NCI-H524 treated with DMSO at 0.1 percent for 48 hours (cell line): ENCODE results near the gene CCNF.
"Not testable (repeated sequence)": the region's sequence is repeated elsewhere in the genome, so short reads cannot be mapped to it uniquely, and the experiment has no call there.

Experiments
- DNase-seq: peaks from one replicate; lab custom pipeline; 2025; lab: John Stamatoyannopoulos, UW

Gene CCNF, protein sequence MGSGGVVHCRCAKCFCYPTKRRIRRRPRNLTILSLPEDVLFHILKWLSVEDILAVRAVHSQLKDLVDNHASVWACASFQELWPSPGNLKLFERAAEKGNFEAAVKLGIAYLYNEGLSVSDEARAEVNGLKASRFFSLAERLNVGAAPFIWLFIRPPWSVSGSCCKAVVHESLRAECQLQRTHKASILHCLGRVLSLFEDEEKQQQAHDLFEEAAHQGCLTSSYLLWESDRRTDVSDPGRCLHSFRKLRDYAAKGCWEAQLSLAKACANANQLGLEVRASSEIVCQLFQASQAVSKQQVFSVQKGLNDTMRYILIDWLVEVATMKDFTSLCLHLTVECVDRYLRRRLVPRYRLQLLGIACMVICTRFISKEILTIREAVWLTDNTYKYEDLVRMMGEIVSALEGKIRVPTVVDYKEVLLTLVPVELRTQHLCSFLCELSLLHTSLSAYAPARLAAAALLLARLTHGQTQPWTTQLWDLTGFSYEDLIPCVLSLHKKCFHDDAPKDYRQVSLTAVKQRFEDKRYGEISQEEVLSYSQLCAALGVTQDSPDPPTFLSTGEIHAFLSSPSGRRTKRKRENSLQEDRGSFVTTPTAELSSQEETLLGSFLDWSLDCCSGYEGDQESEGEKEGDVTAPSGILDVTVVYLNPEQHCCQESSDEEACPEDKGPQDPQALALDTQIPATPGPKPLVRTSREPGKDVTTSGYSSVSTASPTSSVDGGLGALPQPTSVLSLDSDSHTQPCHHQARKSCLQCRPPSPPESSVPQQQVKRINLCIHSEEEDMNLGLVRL

DNA sequence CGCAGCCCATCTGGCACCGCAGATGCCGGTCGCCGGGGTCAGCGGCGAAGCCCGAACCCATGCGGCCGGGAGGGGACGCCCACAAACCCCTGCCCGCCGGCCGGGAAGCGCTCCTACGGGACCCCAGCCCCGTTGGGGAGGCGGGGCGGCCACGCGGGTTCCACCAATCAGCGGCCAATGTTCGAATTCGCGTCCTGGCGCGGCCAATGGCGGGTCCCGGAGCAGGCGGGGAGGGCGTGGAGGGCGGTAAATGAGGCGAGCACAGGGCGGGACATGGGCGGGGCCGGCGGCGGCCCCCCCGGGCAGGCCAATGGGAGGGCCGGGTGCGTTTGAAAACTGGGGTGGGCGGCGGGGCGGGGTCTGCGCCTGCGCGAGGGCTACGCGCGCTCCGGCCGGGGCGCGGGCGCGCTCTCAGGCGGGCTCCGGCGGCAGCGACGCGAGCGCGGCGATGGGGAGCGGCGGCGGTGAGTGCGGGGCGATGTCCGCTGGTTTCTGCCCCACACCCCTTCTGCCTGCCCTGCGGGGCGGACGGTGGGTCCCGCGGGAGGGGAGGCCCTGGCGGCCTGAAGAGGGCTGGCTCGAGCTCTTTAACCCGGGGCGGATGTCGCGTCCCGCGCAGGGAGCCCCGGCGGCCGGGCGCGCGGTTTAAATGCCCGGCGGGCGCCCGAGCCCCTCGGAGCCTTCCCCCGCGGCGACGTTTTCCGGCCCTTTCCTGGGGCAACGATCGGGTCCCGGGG is at the start of gene CCNF:
Gene CCNF (plus strand): TSS at position 414 of the 737 bp plus-strand sequence. CDS start 35 bp downstream, at position 449.
- peak; percentile 83 for DNase-seq

DNA sequence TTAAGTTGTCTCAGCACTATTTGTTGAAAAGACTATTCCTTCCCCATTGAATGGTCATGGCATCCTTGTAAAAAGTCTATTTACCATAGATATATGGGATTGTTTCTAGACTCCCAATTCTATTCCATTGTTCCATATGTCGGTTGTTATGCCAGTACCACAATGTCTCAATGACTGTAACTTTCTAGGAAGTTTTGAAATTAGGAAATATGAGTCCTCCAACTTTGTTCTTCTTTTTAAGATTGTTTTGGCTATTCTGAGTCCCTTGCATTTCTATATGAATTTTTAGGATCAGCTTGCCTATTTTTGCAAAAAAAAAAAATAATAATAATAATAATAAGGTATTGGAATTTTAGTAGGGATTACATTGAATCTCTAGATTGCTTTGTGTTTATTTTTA is 45.7 kb upstream of the CCNF start:
- DNase-seq, result no peak

DNA sequence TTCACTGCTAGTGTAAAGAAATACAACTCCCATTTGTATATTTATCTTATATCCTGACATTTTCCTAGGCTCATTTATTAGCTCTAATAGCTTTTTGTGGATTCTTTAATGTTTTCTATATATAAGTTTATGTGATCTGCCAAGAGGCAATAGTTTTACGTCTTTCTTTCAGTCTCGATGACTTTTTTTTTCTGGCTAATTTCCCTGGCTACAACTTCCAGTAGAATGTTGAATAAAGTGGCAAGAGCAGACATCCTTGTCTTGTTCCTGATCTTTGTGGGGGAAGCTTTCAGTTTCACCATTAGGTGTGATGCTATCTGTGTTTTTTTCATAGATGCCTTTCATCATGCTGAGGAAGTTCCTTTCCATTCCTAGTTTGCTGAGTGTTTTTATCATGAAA is 44.8 kb upstream of the CCNF start:
- DNase-seq, result no peak

DNA sequence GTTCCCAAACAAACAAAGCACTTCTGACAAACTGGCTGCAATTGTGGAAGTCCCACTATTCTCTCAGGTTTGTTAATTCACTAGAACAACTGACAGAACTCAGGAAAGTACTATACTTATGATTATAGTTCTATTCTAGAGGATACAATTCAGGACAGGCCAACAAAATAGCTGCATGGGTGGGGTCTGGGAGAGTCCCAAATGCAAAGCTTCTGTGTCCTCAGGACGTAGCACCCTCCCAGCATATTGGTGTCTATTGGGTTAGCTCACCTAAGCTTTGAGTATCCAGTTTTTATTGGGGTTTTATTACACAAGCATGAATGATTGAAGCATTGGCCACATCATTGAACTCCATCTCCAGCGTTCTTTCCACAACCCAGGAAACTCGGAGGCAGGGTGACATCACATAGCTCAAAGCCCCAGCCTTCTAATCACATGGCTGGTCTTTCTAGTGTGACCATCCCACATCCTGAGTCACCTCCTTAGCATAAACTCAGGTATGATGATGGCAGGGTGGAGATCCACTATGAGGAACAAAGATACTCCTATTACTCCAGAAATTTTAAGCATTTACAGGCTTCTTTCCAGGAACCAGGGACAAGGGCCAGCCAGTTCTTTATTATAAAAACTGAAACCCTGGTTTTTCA is 43.9 kb upstream of the CCNF start:
- DNase-seq, result no peak

DNA sequence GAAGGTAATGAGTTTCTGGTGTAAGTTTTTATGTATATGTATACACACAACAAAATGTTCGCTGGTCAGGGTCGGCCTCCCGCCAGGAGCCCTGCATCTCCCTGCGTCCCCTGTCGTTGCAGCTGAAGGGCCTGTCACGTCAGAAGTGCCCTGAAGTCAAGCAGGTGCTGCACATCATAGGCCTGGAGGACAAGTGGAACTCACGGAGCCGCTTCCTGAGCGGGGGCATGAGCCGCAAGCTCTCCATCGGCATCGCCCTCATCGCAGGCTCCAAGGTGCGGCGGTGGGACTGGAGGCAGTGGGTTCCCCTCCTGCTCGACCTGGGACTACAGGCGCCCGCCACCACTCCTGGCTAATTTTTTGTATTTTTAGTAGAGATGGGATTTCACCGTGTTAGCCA is 43.3 kb upstream of the CCNF start:
- DNase-seq, result not testable (repeated sequence)

DNA sequence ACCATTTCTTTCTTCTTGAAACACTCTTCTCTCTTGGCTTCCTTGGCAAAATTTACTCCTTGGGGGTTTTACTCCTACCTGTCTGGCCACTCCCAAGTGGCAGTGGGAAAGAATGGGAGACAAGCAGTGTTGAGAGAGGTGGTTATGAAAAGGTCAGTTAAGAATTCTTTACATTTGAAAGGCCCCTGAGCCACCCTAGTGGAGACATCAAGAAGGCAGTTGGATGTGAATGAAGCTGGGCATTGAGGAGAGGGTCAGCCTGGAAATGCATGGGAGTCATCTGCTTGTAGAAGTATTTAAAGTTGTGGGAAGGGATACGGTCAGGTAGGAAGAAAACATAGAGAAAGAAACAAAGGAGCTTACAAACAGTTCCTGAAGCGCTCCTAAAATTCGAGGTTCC is 42.3 kb upstream of the CCNF start:
- DNase-seq, result no peak

DNA sequence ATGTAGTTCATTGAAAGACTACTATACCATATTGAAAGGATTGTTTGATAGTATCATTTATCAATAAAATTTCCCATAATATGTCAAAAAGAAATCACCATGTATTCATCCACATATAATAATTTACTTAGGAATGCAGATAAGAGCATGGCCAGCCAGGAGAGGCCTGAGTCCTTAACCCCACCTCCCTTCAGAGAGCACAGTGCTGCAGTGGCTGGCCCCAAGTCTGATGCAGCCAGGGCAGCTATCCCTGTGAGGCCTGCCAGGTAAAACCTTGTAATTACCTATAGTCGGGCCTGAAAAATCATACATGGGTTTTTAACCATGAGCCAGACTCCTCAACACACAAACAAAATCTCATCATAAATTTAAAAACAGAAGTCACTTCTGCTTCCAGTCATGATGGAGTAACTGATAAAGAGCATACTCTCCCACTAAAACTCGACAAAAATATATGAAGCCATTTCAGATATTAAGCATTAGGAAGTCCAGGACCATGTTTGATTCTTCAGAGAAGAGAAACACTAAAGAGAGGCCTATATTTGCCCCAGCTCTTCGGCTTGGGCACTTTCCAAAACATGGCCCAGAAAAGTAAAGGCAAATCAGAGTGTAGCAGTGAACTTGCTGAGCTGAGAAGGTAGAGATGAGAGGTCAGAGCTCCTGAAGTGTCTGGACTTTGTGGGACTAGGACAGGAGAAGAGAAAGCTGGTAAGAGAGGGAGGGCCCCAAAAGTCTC is 40.9 kb upstream of the CCNF start:
- no peak for DNase-seq

DNA sequence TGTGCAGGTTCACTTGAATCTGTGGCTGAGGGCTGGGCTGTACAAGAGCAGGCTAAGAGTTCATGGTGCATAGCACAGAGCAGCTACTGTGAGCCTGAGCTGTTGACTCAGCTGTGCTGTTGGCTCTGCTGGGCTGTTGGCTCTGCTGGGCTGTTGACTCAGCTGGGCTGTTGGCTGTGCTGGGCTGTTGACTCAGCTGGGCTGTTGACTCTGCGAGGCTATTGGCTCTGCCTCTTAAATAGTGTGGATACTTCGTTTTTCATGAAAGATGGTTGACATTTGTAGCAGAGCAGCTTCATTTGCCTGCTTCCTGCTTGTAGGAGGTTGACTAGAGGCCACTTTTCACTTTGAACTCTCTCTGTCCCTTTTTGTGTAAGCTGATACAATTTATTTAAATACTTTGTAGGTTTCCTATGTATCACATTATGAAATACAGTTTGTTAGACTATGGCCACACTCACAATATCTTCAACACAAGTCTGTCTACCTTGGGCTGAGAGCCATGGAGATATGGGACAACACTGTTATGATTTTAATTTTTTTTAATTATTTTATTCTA is 40.3 kb upstream of the CCNF start:
- no peak for DNase-seq

DNA sequence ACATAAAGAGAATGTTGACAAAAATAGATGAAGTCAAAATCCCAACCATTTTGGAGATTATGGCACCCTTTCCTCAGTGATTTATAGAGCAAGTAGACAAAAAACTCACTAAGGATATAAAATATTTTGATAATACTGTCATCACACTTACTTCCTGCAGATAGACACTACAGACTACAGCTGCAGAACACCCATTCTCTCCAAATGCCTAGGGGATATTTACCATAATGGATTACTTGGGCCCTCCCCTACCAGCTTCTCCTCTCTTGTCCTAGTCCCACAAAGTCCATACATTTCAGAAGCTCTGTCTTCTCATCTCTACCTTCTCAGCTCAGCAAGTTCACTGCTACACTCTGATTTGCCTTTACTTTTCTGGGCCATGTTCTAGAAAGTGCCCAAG is 37.2 kb upstream of the CCNF start:
- DNase-seq, result no peak

DNA sequence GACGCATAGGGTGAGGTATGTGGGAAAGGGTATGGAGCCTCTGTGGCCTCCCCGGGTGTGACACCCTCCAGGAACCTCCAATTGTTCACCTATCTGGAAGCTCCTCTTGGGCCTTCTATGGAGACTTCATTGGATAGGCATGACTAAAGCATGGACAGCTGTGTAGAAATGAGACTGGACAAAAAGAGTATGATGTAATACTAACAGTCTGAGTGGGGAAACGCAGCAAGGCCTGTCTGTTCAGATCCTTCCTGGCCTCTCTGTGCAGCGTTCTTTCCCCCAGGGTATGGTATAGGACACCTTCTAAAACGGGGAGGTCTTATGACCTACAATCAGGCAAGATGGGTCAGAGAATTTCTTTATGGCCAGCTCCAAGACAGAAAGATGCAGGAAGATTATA is 30.7 kb upstream of the CCNF start:
- no peak for DNase-seq

DNA sequence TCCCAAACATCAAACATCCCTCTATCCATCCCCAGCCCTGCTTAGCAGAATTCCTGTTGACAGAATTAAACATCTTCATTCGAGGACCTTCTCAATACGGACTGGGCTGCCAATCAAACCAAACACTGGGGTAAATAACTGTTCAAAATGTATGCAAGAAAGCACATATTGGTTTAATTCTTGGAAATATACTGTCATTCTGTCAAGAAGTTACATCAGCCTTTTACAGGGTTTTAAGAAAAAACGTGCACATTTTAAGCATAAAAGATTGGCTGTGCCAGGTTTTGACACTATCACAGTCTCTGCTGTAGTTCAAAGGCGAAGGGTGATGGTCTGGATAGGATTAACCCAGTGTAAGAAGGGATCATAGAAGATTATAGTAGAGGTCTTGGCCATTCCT is 25.1 kb upstream of the CCNF start:
- DNase-seq, result no peak

DNA sequence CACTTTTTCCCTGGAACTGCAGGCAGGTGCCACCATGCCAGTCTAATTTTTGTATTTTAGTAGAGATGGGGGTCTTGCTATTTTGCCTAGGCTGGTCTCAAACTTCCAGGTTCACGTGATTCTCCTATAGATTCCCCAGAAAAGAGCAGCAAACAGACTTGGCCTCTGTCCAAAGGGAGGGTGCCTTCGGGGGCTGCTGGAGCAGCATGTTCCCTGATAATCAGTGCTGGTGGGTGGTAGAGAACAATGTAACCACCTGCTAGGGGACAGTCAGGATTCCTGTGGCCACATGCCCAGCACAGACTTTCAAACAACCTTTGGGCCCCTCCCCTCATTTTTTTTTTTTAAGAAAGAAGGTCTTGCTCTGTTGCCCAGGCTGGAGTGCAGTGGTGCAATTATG is 14.2 kb upstream of the CCNF start:
- no peak for DNase-seq

DNA sequence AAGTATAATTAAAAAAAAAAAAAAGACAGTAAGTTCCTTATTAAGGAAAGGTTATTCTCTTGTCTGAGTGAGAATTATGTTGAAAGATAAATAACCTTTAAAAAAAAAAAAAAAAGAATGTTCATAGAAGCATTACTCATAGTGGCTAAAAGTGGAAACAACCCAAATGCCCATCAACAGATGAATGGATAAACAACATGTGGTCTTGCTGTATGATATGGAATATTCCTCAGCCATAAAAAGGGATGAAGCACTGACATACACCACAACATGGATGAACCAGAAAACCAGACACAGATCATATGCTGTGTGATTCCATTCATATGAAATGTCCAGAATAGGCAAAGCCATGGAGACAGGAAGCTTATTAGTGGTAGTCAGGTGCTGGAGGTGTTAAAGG is 9.2 kb upstream of the CCNF start:
- DNase-seq, result no peak

DNA sequence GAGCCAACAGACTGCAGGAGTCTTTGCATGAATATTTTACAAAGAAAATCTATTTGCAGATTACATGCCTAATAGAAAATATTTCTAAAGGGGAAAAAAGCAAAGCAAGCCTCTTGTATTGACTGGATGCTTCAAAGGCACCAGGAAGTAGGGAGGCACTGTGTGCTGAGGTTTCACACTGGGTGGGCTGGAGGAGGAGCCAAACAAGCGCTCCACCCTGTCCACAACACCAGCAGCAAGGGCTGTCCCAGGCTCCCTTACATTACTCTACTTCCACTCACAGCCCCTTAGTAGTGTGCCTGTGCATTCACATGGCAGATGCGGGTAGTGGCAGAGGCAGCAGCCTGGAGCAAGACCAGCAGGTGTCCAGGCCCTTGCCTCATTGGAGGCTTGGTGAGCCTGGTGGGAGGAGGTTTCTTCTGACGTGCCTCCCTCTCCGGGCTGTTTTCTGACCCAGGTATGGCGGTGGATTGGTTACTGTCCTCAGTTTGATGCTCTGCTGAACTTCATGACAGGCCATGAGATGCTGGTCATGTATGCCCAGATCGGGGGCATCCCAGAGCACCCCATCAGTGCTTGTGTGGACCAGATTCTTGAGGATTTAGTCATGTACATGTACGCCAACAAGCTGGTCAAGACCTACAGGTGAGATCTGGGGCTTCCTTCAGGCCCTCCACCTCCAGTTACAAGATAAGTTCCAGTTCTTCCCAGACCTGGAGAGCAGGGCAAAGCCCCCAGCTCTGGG is 7.0 kb upstream of the CCNF start:
- no peak for DNase-seq

DNA sequence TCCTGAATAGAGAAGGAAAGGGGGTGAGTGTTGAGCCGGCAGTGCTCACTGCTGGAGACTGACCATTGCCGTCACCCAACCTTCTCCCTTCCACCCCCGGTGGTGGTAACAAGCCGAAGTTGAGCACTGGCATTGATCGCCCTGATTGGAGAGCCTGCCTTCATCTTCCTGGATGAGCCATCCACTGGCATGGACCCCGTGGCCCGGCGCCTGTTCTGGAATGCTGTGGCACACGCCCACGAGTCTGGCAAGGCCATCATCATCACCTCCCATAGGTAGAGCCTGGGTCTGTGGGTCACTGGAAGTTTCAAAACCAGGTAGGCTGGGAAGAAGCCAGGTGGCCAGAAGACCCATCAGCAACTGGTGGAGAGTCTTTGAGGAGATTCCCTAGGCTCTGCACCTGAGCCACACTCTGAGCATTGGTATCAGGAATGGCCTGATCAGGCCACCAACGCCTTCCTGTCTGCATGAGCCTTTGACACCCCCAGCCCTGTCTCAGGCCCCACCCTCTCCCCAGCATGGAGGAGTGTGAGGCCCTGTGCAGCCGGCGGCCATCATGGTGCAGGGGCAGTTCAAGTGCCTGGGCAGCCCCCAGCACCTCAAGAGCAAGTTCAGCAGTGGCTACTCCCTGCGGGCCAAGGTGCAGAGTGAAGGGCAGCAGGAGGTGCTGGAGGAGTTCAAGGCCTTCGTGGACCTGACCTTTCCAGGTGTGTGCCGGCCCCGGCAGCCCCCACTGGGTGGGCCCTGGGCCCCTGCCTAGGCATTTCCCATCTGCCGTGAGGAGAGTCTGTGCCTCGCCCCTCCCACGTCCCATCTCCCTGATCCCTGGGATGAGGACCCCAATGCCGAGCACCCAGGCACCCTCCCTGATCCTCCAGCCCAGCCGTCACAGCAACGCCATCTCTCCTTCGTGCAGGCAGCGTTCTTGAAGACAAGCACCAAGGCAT is 4.9 kb upstream of the CCNF start:
- DNase-seq, result no peak

DNA sequence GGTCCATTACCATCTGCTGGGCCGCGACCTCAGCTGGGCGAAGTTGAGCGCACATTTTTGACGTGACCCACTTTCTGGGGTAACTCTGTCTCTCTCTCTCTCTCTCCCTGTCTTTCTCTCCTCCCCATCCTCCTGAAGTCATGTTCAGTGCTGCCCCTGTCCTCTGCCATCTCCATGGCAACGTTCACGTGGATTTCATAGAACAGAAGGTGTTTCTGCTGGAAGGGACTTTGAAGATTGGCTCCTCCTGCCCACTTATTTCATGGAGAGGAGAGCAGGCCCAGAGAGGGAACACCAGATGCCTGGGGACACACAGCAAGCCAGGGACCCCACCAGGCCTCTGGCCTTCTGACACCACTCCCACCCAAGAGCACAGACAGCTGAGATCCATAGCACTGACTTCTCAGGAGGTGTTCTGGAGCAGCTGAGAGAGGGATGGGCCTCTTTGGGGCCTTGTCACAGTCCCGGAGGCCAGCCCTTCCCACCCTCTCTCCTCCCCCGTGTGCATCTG is 4.2 kb upstream of the CCNF start:
- no peak for DNase-seq

DNA sequence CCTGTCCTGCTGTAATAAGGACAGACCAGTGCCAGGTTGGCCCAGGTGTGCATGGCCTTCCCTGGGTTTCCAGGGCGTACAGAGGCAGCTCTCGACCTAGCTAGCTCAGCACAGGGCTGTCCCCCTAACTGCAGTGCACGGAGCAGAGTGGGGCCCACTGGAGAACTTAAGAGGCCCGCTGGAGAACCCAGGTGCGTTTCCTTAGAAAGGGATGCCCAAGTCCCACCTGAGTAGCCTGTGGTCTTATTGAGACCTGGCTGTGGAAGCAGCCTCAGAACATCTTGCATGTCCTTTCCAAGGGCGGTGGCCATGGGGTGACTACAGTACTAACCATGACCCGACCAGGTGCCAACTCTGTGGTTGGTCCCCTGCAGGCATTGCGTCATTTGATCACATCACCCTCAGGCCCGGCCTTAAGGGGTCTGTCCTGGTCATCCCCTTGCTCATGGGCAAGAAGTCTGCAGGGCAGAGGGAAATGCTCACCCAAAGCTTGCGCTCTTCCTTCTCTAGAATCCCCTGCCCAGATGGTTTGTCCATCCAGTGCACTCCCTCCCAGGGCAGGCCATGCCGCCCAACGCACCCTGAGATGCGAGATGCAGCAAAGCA is 3.3 kb upstream of the CCNF start:
- no peak for DNase-seq

DNA sequence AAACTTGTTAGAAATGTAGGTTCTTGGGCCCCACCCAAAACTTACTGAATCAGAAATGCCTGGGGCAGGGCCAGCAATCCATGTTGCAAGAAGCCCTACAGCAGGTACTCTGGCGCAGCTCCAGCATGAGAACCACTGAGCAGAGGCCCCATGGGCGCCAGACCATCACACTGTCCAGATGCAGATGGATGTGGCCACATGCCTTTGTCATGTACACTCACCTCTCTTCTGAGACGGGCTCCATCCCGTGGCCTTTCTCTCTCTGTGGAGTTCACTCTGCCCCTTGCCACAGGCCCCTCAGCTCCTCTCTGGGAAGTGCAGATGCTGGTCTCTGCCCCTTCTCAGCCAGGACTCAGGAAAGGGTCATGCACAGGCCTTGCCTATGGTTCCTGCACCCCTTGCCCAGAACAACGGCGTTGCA is 2.3 kb upstream of the CCNF start:
- DNase-seq, result no peak

DNA sequence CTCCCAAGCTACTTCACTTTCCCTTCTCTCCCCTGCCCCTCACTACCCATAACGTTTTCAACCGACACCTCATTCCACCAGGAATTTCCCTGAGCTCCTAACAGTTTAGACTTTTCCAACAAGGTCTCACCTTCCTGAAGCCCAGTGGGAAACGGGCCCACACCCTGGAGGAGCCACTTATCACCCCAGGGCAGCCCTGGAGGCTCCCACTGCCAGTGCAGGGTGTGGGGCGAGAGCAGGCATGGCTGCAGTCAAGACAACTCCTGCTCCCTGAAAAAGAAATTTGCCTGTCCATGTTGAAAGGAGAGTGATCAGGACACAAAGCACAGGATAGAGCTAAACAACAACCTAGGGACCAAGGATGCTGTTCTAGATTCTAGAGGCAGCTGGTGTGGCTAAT is 1.7 kb upstream of the CCNF start:
- DNase-seq, result no peak
